HEK293 (cell line): ENCODE data around the gene LIN9.

Source experiments
- GFI1B ChIP-seq: fragments of 450-650 bp; formaldehyde crosslinking; IDR thresholded peaks from 2 replicates; pipeline ENCODE4 v1.5.1; 2016; ENCODE audit warnings: missing biosample characterization, missing genetic modification characterization
- HOXA7 ChIP-seq: sonication (generic); formaldehyde crosslinking; IDR thresholded peaks from 2 replicates; pipeline ENCODE4 v1.8.1; 2022; ENCODE audit warnings: missing genetic modification reagents, borderline replicate concordance
- HOXC10 ChIP-seq: sonication (generic); formaldehyde crosslinking; IDR thresholded peaks from 2 replicates; pipeline ENCODE4 v1.8.1; 2023; ENCODE audit warnings: mild to moderate bottlenecking, missing genetic modification reagents
- KLF7 ChIP-seq: fragments of 450-650 bp; formaldehyde crosslinking; IDR thresholded peaks from 2 replicates; pipeline ENCODE4 v1.5.1; 2016; ENCODE audit warnings: missing biosample characterization, missing genetic modification characterization, borderline replicate concordance
- MEIS1 ChIP-seq: sonication (generic); formaldehyde crosslinking; IDR thresholded peaks from 2 replicates; pipeline ENCODE4 v1.8.1; 2022; ENCODE audit warnings: missing genetic modification reagents, mild to moderate bottlenecking, borderline replicate concordance
- MYNN ChIP-seq: fragments of 450-650 bp; formaldehyde crosslinking; IDR thresholded peaks from 2 replicates; pipeline ENCODE4 v1.5.1; 2016; ENCODE audit warnings: missing biosample characterization, missing genetic modification characterization, borderline replicate concordance
- OSR2 ChIP-seq: fragments of 450-650 bp; formaldehyde crosslinking; IDR thresholded peaks from 2 replicates; pipeline ENCODE4 v1.5.1; 2016; ENCODE audit warnings: missing biosample characterization, missing genetic modification characterization
- PRDM4 ChIP-seq: fragments of 450-650 bp; formaldehyde crosslinking; IDR thresholded peaks from 2 replicates; pipeline ENCODE4 v1.5.1; 2017; ENCODE audit warnings: missing biosample characterization, missing genetic modification characterization
- SP7 ChIP-seq: fragments of 450-650 bp; formaldehyde crosslinking; IDR thresholded peaks from 2 replicates; pipeline ENCODE4 v1.5.1; 2016; ENCODE audit warnings: missing biosample characterization, missing genetic modification characterization
- TCF7L2 ChIP-seq: IDR thresholded peaks from 2 replicates; pipeline ENCODE4 v1.6.1; 2011; ENCODE audit warnings: low read depth, mild to moderate bottlenecking, inconsistent platforms, low read length, moderate library complexity, borderline replicate concordance
- YY2 ChIP-seq: fragments of 450-650 bp; formaldehyde crosslinking; IDR thresholded peaks from 2 replicates; pipeline ENCODE4 v1.5.1; 2016; ENCODE audit warnings: missing biosample characterization, missing genetic modification characterization
- ZBTB21 ChIP-seq: fragments of 450-650 bp; formaldehyde crosslinking; IDR thresholded peaks from 2 replicates; pipeline ENCODE4 v1.5.1; 2017; ENCODE audit warnings: missing biosample characterization, missing genetic modification characterization
- ZBTB49 ChIP-seq: fragments of 450-650 bp; formaldehyde crosslinking; IDR thresholded peaks from 2 replicates; pipeline ENCODE4 v1.5.1; 2016; ENCODE audit warnings: missing biosample characterization, missing genetic modification characterization, low read depth
- ZBTB8A ChIP-seq: fragments of 450-650 bp; formaldehyde crosslinking; IDR thresholded peaks from 2 replicates; pipeline ENCODE4 v1.5.1; 2016; ENCODE audit warnings: missing biosample characterization, missing genetic modification characterization
- ZFP41 ChIP-seq: fragments of 450-650 bp; formaldehyde crosslinking; IDR thresholded peaks from 2 replicates; pipeline ENCODE4 v1.5.1; 2016; ENCODE audit warnings: missing biosample characterization, missing genetic modification characterization, borderline replicate concordance
- ZFP69B ChIP-seq: fragments of 450-650 bp; formaldehyde crosslinking; IDR thresholded peaks from 2 replicates; pipeline ENCODE4 v1.5.1; 2016; ENCODE audit warnings: missing biosample characterization, missing genetic modification characterization
- ZNF112 ChIP-seq: fragments of 450-650 bp; formaldehyde crosslinking; IDR thresholded peaks from 2 replicates; pipeline ENCODE4 v1.5.0; 2017; ENCODE audit warnings: missing biosample characterization, missing genetic modification characterization
- ZNF175 ChIP-seq: fragments of 450-650 bp; formaldehyde crosslinking; IDR thresholded peaks from 2 replicates; pipeline ENCODE4 v1.5.1; 2016; ENCODE audit warnings: missing biosample characterization, missing genetic modification characterization
- ZNF184 ChIP-seq: fragments of 450-650 bp; IDR thresholded peaks from 2 replicates; pipeline ENCODE4 v1.5.1; 2018; ENCODE audit warnings: missing biosample characterization, mild to moderate bottlenecking, missing genetic modification characterization
- ZNF335 ChIP-seq: fragments of 450-650 bp; formaldehyde crosslinking; conservative IDR thresholded peaks from 2 replicates; pipeline ENCODE4 v1.5.1; 2016; ENCODE audit warnings: missing biosample characterization, missing genetic modification characterization
- ZNF354C ChIP-seq: fragments of 450-650 bp; formaldehyde crosslinking; IDR thresholded peaks from 2 replicates; pipeline ENCODE4 v1.5.1; 2016; ENCODE audit warnings: missing biosample characterization, missing genetic modification characterization, low read depth, borderline replicate concordance
- ZNF398 ChIP-seq: fragments of 450-650 bp; formaldehyde crosslinking; IDR thresholded peaks from 2 replicates; pipeline ENCODE4 v1.5.1; 2017; ENCODE audit warnings: missing biosample characterization, missing genetic modification characterization
- ZNF530 ChIP-seq: fragments of 450-650 bp; formaldehyde crosslinking; IDR thresholded peaks from 2 replicates; pipeline ENCODE4 v1.5.1; 2016; ENCODE audit warnings: low read depth, missing biosample characterization, missing genetic modification characterization
- ZNF544 ChIP-seq: fragments of 450-650 bp; formaldehyde crosslinking; IDR thresholded peaks from 2 replicates; pipeline ENCODE4 v1.5.0; 2017; ENCODE audit warnings: missing biosample characterization, missing genetic modification characterization
- ZNF664 ChIP-seq: fragments of 450-650 bp; formaldehyde crosslinking; IDR thresholded peaks from 2 replicates; pipeline ENCODE4 v1.5.1; 2016; ENCODE audit warnings: missing biosample characterization, missing genetic modification characterization
- ZNF785 ChIP-seq: fragments of 450-650 bp; formaldehyde crosslinking; IDR thresholded peaks from 2 replicates; pipeline ENCODE4 v1.5.1; 2016; ENCODE audit warnings: missing biosample characterization, missing genetic modification characterization
- TF ChIP-seq, protein P1 (sequence below): fragments of 450-650 bp; formaldehyde crosslinking; IDR thresholded peaks from 2 replicates; pipeline ENCODE4 v1.5.1; 2016; ENCODE audit warnings: missing biosample characterization, missing genetic modification characterization
- TF ChIP-seq, protein P2 (sequence below): fragments of 450-650 bp; formaldehyde crosslinking; conservative IDR thresholded peaks from 2 replicates; pipeline ENCODE4 v1.5.1; 2016; ENCODE audit warnings: low read depth, missing biosample characterization, missing genetic modification characterization

LIN9 gene

GRCh38 chr1:226332947-226333346, 24.0 kb upstream of the LIN9 start (continued):
- no peak for TF ChIP-seq PRDM4 (tag by site-specific recombination)
- no peak for TF ChIP-seq MEIS1 (CRISPR knock-in tag)
- TF ChIP-seq ZNF664: peak; percentile 85
- TF ChIP-seq ZNF112 (tag by site-specific recombination): no peak
- TF ChIP-seq ZBTB8A (tag by site-specific recombination): no peak
- no peak for TF ChIP-seq ZBTB21
- TF ChIP-seq ZNF175 (tag by site-specific recombination): no peak
- no peak for TF ChIP-seq SP7 (tag by site-specific recombination)
- peak; percentile 35; the same call in 1 of the 2 replicates for TF ChIP-seq ZNF335 (tag by site-specific recombination)
- TF ChIP-seq ZFP41 (tag by site-specific recombination): no peak
- no peak for TF ChIP-seq ZNF354C (tag by site-specific recombination)
- no peak for TF ChIP-seq ZNF530
- TF ChIP-seq ZFP69B: no peak
- TF ChIP-seq ZNF398 (tag by site-specific recombination): no peak
- no peak for TF ChIP-seq YY2 (tag by site-specific recombination)
- TF ChIP-seq MYNN (tag by site-specific recombination): no peak
- TF ChIP-seq HOXC10 (CRISPR knock-in tag): no peak
- no peak for TF ChIP-seq ZNF785
- TF ChIP-seq ZBTB49: no peak
- TF ChIP-seq ZNF544 (tag by site-specific recombination): no peak
- no peak for TF ChIP-seq HOXA7 (CRISPR knock-in tag)
- TF ChIP-seq KLF7 (tag by site-specific recombination): no peak
- no peak for TF ChIP-seq OSR2 (tag by site-specific recombination)
- TF ChIP-seq, protein P1, sequence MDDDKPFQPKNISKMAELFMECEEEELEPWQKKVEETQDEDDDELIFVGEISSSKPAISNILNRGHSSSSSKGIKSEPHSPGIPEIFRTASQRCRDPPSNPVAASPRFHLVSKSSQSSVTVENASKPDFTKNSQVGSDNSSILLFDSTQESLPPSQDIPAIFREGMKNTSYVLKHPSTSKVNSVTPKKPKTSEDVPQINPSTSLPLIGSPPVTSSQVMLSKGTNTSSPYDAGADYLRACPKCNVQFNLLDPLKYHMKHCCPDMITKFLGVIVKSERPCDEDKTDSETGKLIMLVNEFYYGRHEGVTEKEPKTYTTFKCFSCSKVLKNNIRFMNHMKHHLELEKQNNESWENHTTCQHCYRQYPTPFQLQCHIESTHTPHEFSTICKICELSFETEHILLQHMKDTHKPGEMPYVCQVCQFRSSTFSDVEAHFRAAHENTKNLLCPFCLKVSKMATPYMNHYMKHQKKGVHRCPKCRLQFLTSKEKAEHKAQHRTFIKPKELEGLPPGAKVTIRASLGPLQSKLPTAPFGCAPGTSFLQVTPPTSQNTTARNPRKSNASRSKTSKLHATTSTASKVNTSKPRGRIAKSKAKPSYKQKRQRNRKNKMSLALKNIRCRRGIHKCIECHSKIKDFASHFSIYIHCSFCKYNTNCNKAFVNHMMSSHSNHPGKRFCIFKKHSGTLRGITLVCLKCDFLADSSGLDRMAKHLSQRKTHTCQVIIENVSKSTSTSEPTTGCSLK (tag by site-specific recombination): no peak
- 0 out of 2 replicates have a peak, but pooled peaks have one; percentile 38 for TF ChIP-seq TCF7L2
- TF ChIP-seq ZNF184 (tag by site-specific recombination): no peak
- TF ChIP-seq GFI1B (tag by site-specific recombination): peak; percentile 92
- TF ChIP-seq, protein P2, sequence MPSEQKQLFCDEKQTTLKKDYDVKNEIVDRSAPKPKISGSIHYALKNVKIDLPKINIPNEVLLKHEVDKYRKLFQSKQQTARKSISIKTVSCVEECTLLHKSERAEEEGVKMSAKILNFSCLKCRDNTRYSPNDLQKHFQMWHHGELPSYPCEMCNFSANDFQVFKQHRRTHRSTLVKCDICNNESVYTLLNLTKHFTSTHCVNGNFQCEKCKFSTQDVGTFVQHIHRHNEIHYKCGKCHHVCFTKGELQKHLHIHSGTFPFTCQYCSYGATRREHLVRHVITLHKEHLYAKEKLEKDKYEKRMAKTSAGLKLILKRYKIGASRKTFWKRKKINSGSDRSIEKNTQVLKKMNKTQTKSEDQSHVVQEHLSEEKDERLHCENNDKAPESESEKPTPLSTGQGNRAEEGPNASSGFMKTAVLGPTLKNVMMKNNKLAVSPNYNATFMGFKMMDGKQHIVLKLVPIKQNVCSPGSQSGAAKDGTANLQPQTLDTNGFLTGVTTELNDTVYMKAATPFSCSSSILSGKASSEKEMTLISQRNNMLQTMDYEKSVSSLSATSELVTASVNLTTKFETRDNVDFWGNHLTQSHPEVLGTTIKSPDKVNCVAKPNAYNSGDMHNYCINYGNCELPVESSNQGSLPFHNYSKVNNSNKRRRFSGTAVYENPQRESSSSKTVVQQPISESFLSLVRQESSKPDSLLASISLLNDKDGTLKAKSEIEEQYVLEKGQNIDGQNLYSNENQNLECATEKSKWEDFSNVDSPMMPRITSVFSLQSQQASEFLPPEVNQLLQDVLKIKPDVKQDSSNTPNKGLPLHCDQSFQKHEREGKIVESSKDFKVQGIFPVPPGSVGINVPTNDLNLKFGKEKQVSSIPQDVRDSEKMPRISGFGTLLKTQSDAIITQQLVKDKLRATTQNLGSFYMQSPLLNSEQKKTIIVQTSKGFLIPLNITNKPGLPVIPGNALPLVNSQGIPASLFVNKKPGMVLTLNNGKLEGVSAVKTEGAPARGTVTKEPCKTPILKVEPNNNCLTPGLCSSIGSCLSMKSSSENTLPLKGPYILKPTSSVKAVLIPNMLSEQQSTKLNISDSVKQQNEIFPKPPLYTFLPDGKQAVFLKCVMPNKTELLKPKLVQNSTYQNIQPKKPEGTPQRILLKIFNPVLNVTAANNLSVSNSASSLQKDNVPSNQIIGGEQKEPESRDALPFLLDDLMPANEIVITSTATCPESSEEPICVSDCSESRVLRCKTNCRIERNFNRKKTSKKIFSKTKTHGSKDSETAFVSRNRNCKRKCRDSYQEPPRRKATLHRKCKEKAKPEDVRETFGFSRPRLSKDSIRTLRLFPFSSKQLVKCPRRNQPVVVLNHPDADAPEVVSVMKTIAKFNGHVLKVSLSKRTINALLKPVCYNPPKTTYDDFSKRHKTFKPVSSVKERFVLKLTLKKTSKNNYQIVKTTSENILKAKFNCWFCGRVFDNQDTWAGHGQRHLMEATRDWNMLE (tag by site-specific recombination): no peak
